Measurements from ENCODE around the gene ATP13A3.

Gene ATP13A3

GRCh38 chr3:194475138-194475932, 11.5 kb downstream of the ATP13A3 start:
- H3K4me3 Mint-ChIP-seq: no peak overlapping the region
- H3K4me1 Mint-ChIP-seq: peaks cover 11 to 16% of the 10 kb centered on the region in 2 donors
- no peaks in the 10 kb centered on the region for H3K27me3 Mint-ChIP-seq
- no peak for ATAC-seq (replicated peaks)
- H3K36me3 Mint-ChIP-seq: no peaks in the 10 kb centered on the region
- H3K9me3 Mint-ChIP-seq: no peaks in the 10 kb centered on the region
- no peak for DNase-seq
- H3K27ac Mint-ChIP-seq: no peak overlapping the region

- no peaks in the 10 kb centered on the region for H3K9me3 Mint-ChIP-seq
- ATAC-seq (replicated peaks) (no peak), DNase-seq (no peak)
- no peak overlapping the region for H3K4me3 Mint-ChIP-seq
- no peaks in the 10 kb centered on the region for H3K36me3 Mint-ChIP-seq
- no peak overlapping the region for H3K27ac Mint-ChIP-seq
- no peaks in the 10 kb centered on the region for H3K27me3 Mint-ChIP-seq
- H3K4me1 Mint-ChIP-seq: peaks cover 8 to 11% of the 10 kb centered on the region in 2 donors
These were observed 12.1 kb downstream of the ATP13A3 start for GRCh38 chr3:194474675-194475074.

GRCh38 chr3:194472290-194472920, 14.4 kb downstream of the ATP13A3 start:
- H3K9me3 Mint-ChIP-seq: no peaks in the 10 kb centered on the region
- no peak overlapping the region for H3K4me3 Mint-ChIP-seq
- peak; percentile 77 to 81 for ATAC-seq (replicated peaks)
- H3K27ac Mint-ChIP-seq: no peak overlapping the region
- peaks cover 8 to 11% of the 10 kb centered on the region in 2 donors for H3K4me1 Mint-ChIP-seq
- no peak for DNase-seq
- H3K36me3 Mint-ChIP-seq: no peaks in the 10 kb centered on the region
- H3K27me3 Mint-ChIP-seq: no peaks in the 10 kb centered on the region

GRCh38 chr3:194471863-194472262, 14.9 kb downstream of the ATP13A3 start:
- Mint-ChIP-seq H3K27ac (no peak overlapping the region), H3K9me3 (no peaks in the 10 kb centered on the region)
- DNase-seq: no peak

GRCh38 chr3:194470615-194471014, 16.2 kb downstream of the ATP13A3 start:
- Mint-ChIP-seq H3K36me3 (no peaks in the 10 kb centered on the region), H3K4me1 (peaks cover 7 to 17% of the 10 kb centered on the region in 2 donors), H3K9me3 (no peaks in the 10 kb centered on the region), H3K27me3 (no peaks in the 10 kb centered on the region), H3K27ac (no peak overlapping the region), H3K4me3 (no peak overlapping the region)
- ATAC-seq (replicated peaks) (no peak), DNase-seq (no peak)

More at GRCh38 chr3:194471863-194472262, 14.9 kb downstream of the ATP13A3 start:
- Mint-ChIP-seq H3K4me1 (peaks cover 8 to 15% of the 10 kb centered on the region in 2 donors), H3K36me3 (no peaks in the 10 kb centered on the region), H3K4me3 (no peak overlapping the region), H3K27me3 (no peaks in the 10 kb centered on the region)
- ATAC-seq (replicated peaks): no peak

GRCh38 chr3:194469977-194470376, 16.8 kb downstream of the ATP13A3 start:
- DNase-seq: no peak
- Mint-ChIP-seq H3K4me3 (no peak overlapping the region), H3K27me3 (no peaks in the 10 kb centered on the region), H3K36me3 (peaks cover 0 to under 1% of the 10 kb centered on the region in 2 donors), H3K4me1 (peaks cover 8 to 20% of the 10 kb centered on the region in 2 donors), H3K9me3 (no peaks in the 10 kb centered on the region), H3K27ac (no peak overlapping the region)
- ATAC-seq (replicated peaks): no peak

GRCh38 chr3:194468086-194468485, 18.7 kb downstream of the ATP13A3 start:
- peaks cover 5 to 24% of the 10 kb centered on the region in 2 donors for H3K4me1 Mint-ChIP-seq
- no peaks in the 10 kb centered on the region for H3K9me3 Mint-ChIP-seq
- DNase-seq (no peak), ATAC-seq (replicated peaks) (no peak)
- peaks cover 0 to 4% of the 10 kb centered on the region in 2 donors for H3K36me3 Mint-ChIP-seq
- no peak overlapping the region for H3K4me3 Mint-ChIP-seq
- no peak overlapping the region for H3K27ac Mint-ChIP-seq
- no peaks in the 10 kb centered on the region for H3K27me3 Mint-ChIP-seq

- H3K4me3 Mint-ChIP-seq: no peak overlapping the region
- ATAC-seq (replicated peaks) (no peak), DNase-seq (no peak)
- H3K36me3 Mint-ChIP-seq: peaks cover 0 to 4% of the 10 kb centered on the region in 2 donors
- H3K4me1 Mint-ChIP-seq: peaks cover 4 to 16% of the 10 kb centered on the region in 2 donors
- H3K9me3 Mint-ChIP-seq: no peaks in the 10 kb centered on the region
- no peaks in the 10 kb centered on the region for H3K27me3 Mint-ChIP-seq
- no peak overlapping the region for H3K27ac Mint-ChIP-seq
These were observed 19.9 kb downstream of the ATP13A3 start for GRCh38 chr3:194466761-194467356.

- H3K4me1 Mint-ChIP-seq: peaks cover 4 to 13% of the 10 kb centered on the region in 2 donors
- H3K27me3 Mint-ChIP-seq: no peaks in the 10 kb centered on the region
- peaks cover 0 to 4% of the 10 kb centered on the region in 2 donors for H3K36me3 Mint-ChIP-seq
- DNase-seq: no peak
- no peaks in the 10 kb centered on the region for H3K9me3 Mint-ChIP-seq
- H3K4me3 Mint-ChIP-seq: no peak overlapping the region
- ATAC-seq (replicated peaks): peak; percentile 39 to 50
- H3K27ac Mint-ChIP-seq: peak overlapping the region; percentile 37
These were observed 20.8 kb downstream of the ATP13A3 start for GRCh38 chr3:194465920-194466570.

GRCh38 chr3:194465246-194465645, 21.6 kb downstream of the ATP13A3 start:
- peaks cover 0 to 4% of the 10 kb centered on the region in 2 donors for H3K36me3 Mint-ChIP-seq
- no peaks in the 10 kb centered on the region for H3K9me3 Mint-ChIP-seq
- no peak overlapping the region for H3K4me3 Mint-ChIP-seq
- peaks cover 4 to 13% of the 10 kb centered on the region in 2 donors for H3K4me1 Mint-ChIP-seq
- no peak overlapping the region for H3K27ac Mint-ChIP-seq
- no peak for DNase-seq
- no peaks in the 10 kb centered on the region for H3K27me3 Mint-ChIP-seq
- ATAC-seq (replicated peaks): no peak

- Mint-ChIP-seq H3K4me1 (peaks cover 4 to 13% of the 10 kb centered on the region in 2 donors), H3K27ac (no peak overlapping the region)
These were observed 22.1 kb downstream of the ATP13A3 start for GRCh38 chr3:194464692-194465091.

GRCh38 chr3:194462936-194463335, 23.9 kb downstream of the ATP13A3 start:
- ATAC-seq (replicated peaks): no peak
- Mint-ChIP-seq H3K36me3 (peaks cover 3 to 6% of the 10 kb centered on the region in 2 donors), H3K4me3 (no peak overlapping the region), H3K27me3 (no peaks in the 10 kb centered on the region), H3K9me3 (no peaks in the 10 kb centered on the region), H3K27ac (no peak overlapping the region), H3K4me1 (peaks cover 4 to 13% of the 10 kb centered on the region in 2 donors)
- no peak for DNase-seq

More at GRCh38 chr3:194464692-194465091, 22.1 kb downstream of the ATP13A3 start:
- no peak for ATAC-seq (replicated peaks)
- Mint-ChIP-seq H3K9me3 (no peaks in the 10 kb centered on the region), H3K27me3 (no peaks in the 10 kb centered on the region), H3K4me3 (no peak overlapping the region), H3K36me3 (peaks cover 0 to 4% of the 10 kb centered on the region in 2 donors)
- DNase-seq: no peak

GRCh38 chr3:194460566-194460965, 26.2 kb downstream of the ATP13A3 start:
- Mint-ChIP-seq H3K27me3 (no peaks in the 10 kb centered on the region), H3K4me3 (no peak overlapping the region), H3K36me3 (peaks cover 6 to 7% of the 10 kb centered on the region in 2 donors), H3K4me1 (peaks cover 4 to 7% of the 10 kb centered on the region in 2 donors), H3K9me3 (no peaks in the 10 kb centered on the region), H3K27ac (no peak overlapping the region)
- no peak for ATAC-seq (replicated peaks)
- DNase-seq: no peak

GRCh38 chr3:194458131-194458530, 28.7 kb downstream of the ATP13A3 start:
- Mint-ChIP-seq H3K4me1 (no peaks in the 10 kb centered on the region), H3K27me3 (no peaks in the 10 kb centered on the region), H3K36me3 (peaks cover 13 to 14% of the 10 kb centered on the region in 2 donors), H3K27ac (no peak overlapping the region), H3K9me3 (no peaks in the 10 kb centered on the region), H3K4me3 (no peak overlapping the region)
- no peak for ATAC-seq (replicated peaks)
- no peak for DNase-seq
